ENCODE results near the gene TMEM43.

The TMEM43 gene

DNA sequence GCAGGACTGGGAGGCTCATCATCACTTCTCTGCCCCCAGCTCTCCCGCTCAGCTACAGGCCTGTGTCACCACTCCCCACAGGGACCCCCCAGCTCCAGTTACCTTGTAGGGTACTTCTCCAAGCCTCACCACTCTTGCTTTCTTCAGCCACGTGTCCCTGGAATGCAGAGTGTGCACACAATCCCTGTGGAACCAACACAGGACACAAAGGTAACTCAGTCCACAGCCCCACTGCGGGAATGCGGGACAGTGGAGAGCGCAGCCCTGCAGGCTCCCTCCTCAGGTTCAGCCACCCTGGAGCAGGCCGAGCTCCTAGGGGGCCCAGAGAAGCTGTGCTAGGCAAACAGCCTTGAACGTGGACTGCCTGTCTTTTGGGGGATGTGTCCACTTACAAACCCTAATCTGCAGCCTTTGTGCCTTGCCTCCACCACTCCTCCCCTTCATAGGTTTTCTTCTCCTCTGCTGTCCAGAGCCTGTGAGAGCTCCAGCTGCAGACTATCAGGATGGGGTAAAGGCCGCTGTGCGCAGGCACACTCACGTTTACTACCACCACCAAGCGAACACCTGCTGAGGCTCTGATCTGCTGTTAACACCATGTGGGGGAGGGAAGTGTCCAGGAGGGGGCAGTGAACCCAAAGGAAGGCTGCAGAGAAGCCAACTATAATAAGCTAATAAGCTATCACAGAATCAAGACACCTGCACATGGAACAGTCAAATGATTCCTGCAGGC, 27.5 kb downstream of the TMEM43 start:
- peak in 1 of 3 donors; percentile 24 for DNase-seq

DNA sequence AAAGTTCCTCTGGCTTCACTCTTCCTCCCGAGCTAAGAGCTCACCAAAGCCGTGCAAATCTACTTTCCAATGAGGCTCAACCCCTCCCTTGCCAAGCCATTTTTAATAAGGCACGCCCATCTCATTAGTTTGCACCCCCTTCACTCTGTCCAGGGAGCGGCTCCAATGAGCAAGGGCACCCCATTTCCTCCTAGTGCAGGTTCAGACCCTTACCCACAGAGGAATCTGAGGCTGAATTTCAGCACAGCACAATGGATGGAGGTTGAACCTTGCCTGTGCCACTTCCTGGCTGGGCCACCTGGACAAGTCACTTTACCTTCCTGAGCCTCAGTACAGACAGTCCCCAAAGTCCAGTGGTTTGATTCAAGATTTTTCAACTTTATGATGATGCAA, 28.1 kb downstream of the TMEM43 start:
- DNase-seq: no peak

DNA sequence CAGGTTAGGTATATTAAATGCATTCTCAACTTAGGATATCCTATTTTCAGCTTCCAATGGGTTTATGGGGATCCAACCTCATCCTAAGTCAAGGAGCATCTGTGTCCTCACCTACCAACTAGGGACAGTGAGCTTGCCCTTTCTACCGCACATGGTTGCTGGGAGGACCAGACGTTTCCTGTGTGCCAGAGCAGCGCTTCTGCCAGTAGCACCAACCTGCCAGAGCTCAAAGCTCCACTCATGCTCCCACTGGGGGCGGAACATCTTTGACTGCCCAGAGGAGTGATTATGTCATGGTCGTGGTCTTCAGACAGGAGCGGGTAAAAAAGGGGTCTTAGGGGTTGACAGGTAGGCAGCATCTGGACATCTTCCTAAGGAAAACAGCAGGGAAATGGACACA, 28.8 kb downstream of the TMEM43 start:
- DNase-seq: no peak

DNA sequence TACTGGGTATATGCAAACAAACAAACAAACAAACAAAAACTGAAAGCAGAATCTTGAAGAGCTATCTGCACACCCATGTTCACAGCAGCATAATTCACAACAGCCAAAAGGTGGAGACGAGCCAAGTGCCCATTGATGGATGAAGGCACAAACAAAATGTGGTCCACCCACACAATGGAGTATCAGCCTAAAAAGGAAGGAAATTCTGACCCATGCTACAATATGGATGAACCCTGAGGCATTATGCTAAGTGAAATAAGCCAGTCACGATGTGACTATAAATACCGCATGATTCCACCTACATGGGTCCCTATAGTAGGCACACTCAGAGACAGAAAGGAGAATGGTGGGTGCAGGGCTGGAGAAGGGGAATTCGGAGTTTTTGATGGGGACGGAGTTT, 29.4 kb downstream of the TMEM43 start:
- peak; percentile 27 to 63 (median 56) for DNase-seq

DNA sequence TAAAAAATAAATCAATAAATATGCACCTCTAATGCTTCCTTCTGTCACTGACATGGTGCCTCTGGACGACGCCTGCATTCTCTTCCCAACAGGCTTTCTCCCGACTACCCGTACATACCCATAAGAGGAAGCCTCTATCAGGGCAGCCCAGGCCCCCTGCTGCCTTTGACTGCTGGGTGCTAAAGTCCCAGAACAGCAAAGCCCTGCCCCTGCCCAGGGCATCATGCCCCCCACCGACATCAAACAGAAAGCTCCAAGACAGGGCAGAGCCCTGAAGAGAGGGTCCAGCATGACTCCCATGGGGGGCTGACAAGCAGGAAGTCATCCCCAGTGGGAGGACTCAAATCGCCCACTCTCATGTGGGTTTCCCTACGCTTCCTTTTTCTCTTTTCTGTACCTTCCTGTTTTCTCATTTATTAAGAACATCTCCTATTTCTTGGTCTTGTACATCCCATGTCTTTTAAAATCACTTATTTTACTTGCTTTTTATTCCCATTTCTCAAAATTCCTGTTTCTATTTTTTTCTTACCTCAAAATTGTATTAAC, 30.1 kb downstream of the TMEM43 start:
- DNase-seq: peak; percentile 57 to 60 (median 59)

DNA sequence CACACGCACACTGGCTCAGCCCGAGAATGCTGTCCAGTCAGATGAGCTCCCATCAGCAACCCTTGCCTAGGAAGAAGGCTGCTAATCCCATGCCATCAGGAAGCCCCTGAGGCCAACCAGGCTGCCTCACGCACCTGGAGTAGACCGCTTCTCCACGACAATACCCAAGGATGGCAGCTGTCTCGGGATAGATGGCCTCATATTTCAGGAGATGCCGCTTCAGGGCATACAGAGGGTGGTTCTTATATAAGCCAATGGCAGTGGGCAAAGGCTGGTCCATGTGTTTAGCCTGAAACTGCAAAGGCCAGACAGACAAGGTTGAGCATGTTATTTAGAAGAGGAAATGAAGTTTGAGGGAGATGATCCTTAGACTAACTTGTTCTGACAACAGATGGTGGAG, 31.3 kb downstream of the TMEM43 start:
- no peak for DNase-seq

DNA sequence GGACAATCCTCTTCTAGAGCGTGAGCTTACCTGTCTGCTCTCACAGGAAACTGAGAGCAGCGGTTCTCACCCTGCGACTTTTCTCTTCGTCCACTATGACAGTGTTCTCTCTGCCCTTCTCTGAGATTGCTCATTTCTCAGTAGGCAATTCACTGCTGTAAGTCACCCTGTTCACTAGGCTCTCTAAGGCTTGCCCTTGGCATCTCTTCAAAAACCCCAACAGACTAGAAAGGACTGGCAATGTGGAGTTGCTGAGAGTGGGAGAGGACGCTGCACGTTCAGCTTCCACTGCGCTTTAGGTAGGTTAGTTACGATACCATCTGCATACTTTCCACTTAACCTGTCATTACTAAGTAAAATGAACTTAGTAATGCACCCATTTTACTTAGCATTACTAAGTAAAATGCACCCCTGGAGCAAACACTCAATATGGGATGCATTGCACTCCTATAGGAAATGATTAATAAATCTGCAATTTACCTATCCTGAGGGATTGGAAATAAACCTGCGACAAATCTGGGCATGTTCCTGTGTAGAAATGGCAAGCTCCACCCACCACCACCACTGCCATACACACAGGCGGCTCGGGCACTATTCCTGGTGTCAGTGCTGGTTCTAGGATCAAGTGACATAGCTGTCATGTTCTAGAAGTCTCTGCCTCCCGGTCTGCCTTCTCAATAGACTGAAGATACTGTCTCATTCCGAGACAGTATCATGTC, 32.1 kb downstream of the TMEM43 start:
- no peak for DNase-seq

DNA sequence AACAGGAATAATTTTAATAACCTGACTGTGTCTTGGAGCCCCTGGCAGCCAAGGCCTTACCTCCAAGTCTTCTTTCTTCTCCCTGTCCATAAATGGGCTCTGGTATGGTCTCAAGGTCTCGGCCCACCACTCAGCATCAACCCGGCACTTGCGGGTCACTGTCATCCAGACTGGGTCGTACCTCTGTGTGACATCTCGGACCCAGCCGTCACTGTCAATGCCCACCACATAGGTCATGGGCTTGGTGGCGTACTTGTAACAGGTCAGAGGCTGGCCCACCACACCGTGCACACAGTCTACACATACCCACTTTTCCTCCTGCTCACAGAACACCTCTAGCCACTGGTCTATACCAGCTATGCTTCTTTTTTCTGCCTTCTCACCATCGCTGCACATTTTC, 33.1 kb downstream of the TMEM43 start:
- DNase-seq: no peak

DNA sequence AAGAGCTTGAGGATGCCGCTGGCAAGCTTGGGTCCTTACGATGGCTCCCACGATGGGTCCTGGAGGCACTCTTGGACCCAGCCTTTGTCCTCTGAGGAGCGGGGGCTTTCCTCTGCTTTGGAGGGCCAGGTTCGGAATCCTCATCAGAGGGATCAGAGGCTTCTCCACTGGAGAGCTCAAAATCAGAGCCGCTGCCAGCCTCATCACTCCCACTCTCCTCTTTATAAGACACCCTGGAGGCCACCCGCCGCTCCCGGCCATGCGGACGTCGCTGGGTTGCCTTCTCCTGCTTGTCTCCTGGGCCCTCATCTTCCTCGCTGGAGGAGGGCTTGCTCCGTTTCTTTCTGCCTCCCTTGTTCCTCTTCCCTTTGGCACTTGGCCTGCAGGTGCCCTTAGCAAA, 33.5 kb downstream of the TMEM43 start:
- no peak for DNase-seq

DNA sequence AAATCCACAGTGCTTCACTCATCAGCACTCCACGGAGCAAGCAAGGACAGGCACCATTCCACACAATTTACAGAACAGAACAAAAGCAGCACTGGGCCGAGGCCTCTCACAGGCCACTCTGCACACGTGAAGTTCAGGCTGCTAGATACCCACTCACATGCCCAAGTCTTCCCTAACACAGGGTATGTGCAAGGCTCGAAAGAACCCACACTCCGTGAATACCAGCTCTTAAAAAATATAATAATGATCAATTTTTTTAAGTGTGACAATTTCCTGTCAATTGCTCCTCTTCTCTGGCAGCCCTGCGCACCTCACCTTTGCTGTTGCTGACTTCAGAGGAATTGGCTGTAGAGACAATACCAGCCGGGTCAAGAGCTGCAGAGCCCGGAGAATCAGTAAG, 34.6 kb downstream of the TMEM43 start:
- no peak for DNase-seq

DNA sequence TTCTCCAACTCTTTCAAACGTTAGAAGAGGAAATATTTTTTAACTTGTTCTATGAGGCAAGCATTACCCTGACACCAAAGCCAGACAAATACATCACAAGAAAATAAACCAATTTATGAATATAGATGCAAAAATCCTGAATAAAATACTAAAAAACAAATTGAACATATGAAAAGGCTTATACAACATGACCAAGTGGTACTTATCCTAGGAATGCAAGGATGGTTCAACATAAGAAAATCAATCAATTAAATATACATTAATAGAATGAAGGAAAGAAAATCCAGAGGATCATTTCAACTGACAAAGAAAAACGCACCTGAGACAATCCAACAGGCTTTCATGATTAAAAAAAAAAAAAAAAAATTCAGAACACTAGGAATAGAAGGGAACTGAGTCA, 36.4 kb downstream of the TMEM43 start:
- no peak for DNase-seq

DNA sequence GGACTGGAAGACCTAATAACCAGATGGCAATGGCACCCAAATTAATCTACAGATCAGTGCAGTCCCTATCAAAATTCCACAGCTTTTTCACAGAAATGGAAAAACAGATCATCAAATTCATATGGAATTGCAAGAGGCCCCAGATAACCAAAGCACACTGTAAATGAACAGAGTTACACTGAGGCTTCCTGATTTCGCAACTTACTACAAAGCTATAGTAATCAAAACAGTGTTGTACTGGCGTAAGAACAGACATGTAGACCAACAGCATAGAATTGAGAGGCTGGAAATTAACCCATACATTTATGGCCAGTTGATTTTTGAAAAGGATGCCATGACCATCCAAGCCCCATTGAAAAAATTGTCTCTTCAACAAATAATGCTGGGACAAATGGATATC, 37.3 kb downstream of the TMEM43 start:
- no peak for DNase-seq

DNA sequence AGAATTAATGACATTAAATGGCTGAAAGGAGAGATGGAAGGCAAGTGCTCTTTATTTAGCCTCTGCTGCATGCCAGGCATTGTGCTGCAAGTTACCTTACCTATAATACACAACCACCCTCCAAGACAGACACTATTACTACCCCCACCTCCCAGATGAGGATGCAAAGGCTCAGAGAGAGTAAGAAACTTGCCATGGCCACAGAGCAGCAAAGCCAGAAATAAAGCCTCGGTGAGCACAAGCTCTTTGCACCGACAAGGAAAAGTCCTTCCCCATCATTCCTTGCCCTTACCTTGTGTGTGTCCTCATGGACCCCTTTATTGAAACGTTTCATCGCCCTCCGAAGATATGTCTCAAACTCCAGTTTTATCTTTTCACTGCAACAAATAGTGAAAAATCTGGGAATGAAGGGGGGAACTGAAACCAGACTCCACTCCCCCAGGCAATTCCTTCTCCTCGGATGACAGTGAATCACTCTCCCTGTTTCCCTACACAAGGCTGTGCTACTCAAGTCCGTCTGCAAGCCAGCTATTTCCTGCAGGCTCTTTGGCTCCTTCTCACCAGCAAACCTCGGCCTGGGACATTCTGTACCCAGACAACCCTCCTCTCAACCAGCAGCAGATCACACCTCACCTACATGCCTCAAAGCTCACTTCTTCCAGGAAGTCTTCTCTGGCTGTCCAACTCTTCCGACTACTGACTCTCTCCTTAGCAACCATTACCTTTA, 42.2 kb downstream of the TMEM43 start:
- DNase-seq: no peak

DNA sequence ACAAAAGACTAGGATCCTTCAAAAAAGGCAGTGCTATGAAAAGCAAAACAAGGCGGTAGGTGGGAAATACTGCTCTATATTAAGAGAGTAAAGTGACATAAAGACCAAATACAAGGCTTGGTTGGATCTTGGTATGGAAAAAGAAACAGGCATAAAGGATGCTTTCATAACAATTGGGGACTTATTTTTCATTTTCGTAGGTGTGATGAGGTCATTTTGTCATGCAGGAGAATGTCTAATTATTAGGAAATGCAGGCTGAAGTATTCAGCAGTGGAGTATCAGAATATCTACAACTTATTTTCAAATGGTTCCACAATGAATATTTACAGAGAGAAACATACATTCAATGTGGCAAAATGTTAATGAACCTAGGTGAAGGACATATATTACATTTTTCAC, 44.6 kb downstream of the TMEM43 start:
- DNase-seq: peak in 2 of 3 donors; percentile 45 to 47

DNA sequence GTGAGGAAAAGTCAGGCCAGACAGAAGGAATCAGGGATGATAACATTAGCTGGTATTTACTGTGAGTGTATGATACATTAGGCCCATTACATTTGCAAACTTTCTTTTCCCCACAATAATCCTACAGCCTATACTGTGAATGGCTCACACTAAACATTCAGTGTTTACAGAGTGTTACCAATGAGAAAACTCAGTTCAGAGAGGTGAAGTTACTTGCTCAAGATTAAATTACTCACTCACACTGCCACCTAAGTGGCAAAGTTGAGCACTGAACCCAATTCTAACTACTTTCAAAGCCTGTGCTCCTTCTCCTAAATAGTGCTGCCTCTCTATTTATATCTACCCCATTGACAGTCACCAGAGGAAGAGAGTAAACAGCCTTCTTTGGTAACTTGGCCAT, 45.0 kb downstream of the TMEM43 start:
- no peak for DNase-seq

DNA sequence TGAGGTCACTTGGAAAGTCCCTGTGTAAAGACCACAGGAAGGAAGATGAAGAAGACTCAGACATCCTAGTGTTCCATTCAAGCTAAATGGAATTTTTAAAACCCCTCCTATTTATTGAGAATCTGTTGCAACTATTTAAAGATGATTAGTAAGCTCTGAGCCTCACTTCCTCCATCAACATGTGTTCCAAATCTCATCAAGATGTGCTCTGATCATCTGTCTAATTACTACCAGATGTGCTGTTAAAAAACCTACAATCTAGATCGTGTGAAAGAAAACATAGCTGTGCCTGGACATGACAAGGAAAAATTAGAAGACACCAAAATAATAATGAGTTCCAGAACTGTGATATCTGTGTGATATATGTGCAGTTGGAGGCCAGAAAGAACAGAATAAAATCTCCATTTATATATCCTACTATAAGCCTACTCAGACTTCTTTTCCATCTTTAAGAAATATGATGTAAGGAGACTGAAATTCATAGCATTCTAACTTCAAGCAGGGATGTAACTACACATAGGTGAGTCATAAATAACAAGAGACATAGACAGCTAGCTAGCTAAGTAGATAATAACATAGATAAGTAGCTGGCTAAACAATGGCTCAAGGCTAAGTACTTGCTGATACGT, 45.8 kb downstream of the TMEM43 start:
- DNase-seq: peak in 2 of 3 donors; percentile 22 to 51

DNA sequence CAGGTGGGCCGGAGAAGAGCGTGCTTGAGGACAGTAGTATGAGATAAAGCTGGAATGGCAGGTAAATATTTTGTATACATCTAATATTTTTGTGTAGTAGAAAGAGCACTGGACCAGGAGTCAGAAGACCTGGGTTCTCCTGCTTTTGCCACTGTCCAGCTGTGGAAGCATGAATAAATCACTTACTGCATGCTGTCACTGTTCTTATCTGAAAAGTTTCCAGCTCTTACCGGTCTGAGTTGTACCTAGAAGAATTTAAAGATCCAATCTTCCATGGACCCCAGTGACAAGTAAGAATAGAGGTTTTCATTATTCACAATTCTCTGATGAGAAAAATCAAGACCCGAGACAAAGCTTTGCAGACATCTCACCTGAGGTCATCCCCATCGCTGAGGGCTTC, 47.6 kb downstream of the TMEM43 start:
- no peak for DNase-seq

DNA sequence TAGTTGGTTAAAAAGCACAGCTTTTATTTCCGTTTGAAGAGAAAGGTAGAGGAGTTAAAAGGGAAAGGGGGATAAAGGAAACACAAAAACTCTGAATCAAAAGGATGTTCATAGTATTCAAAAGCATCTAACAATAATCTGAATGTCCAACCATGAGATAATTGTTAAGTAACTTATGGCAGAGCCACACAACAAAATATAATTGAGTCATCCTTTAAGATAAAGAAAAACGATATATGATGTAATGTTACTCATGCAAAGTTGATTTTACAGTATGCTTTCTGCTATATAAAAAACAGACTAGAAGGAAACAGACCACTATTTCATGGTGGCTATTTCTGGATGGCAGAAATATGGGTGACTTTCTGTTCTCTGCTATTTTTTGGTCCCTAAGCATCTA, 49.6 kb downstream of the TMEM43 start:
- DNase-seq: no peak

DNA sequence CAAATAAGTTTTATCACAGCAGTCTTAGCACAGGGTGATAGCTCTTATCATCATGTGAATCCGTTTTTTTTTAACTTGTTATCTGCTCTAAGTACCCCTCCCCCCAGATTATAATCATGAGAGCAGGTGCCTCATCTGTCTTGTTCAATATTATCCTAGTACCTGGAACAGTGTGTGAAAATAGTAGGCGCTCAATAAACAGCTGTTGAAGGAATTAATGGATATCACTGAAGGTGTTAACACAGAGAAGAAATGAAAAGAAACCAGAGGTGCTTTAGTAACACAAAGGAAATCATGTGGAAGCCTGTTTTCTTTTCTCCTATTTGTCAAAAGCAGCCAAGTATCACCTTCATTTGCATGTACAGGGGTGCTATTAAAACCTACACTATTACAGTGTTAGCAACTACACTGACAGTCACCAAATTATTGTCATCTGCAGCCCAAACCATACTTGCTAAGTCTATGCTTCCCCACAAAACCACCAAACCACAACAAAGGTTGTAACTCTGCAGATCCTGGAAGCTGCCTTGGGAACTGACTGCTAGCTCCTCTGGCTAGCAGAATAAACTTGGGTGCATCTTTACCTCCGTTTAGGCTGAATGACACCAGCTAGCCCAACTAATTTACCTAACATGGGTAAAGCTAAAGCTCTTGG, 50.7 kb downstream of the TMEM43 start:
- DNase-seq: no peak

DNA sequence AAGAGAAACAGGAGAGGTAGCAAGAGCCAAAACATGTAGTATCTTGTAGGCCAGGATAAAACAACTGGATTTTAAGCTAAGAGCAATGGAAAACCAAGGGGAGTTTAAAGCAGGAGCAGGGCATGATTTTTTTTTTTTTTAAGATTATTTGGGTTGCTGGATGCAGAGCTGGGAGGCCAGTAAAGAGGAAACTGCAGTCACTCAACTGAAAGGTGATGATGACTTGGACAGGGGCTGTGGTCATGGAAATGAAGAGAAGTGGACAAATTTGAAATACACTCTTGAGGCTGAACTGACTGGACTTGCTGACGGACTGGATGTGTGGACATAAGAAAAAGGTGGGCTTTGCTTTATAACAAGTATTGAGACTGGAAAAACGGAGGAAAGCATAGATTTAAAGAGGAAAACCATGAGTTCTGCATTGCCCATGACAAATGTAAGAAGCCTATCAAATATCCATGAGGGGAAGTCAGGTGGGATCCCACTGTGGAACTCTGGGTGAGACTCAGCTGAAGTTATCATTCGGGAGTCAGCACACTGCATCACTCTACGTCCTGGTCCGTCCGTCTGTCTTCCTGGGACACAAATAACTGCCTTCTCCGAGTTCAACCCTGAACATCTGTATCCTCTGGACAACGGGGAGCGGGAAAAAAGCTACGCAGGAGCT, 52.9 kb downstream of the TMEM43 start:
- DNase-seq: no peak

DNA sequence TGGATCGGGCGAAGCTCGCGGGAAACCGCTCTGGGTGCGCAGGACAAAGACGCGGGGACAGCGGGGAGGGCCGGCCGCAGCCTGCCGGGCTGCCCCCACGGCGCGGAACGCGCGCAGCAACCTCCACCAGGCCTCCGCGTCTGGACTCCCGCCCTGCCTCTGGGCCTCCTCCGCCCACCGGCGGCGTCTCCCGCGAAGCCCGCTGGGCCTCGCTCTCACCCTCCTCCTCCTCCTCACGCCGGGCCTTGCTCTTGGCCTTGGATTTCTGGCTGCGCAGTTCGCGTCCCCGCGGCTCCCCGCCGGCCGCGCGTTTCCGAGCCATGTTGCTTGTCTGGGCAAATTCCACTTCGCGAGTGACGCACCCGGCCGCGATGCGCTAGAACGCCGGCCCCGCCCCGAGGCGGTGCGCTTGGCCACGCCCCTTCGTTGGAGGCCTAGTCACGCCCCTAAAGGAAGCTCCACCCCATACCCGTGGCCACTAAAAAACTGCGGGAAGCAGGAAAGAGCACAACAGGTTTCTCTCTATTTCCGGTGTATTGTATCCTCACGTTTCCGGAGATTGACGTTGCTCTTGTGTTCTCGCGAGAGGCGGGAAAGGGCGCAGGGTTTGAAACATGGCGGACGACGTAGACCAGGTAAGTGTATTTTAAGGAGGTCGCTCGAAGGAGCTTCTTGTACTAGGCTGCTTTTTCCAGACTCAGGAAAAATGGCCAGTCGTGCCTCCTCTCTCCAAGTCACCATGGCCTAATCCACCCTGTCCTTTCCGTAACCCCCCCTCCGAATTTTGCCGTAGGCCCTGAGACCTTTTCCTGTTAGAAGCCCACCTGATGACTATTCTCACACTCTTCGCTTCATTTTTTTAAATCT, 53.6 kb downstream of the TMEM43 start, which contains the start of the genes LSM3 and XPC:
LSM3 (plus strand) TSS at position 571 of the 867 bp plus-strand sequence; CDS start at position 615, 44 bp downstream.
XPC (minus strand) TSS at position 355 of the 867 bp plus-strand sequence; CDS start at position 322, 33 bp downstream.
- peak; percentile 98 to 99 (median 99) for DNase-seq

All from suppressor macrophage treated with lipopolysaccharide for 1 hour (primary cell).